ENCODE data around the gene KIAA0513.
"Not testable (repeated sequence)": the region's sequence is repeated elsewhere in the genome, so short reads cannot be mapped to it uniquely, and the experiment has no call there.

KIAA0513 gene

GRCh38 chr16:85123441-85123840 lies 95.8 kb downstream of the KIAA0513 start:
- DNase-seq = not testable (repeated sequence)

- no peak for DNase-seq
Measured at GRCh38 chr16:85123891-85124635, 96.5 kb downstream of the KIAA0513 start.

- DNase-seq = no peak
Measured at GRCh38 chr16:85124636-85125346, 97.2 kb downstream of the KIAA0513 start.

- DNase-seq = no peak
Measured at GRCh38 chr16:85125570-85126393, 98.2 kb downstream of the KIAA0513 start.

- no peak for DNase-seq
Measured at GRCh38 chr16:85126394-85126704, 98.8 kb downstream of the KIAA0513 start.

GRCh38 chr16:85126705-85127378 lies 99.2 kb downstream of the KIAA0513 start:
- no peak for DNase-seq

GRCh38 chr16:85127379-85127723 lies 99.8 kb downstream of the KIAA0513 start:
- DNase-seq = no peak

- no peak for DNase-seq
Measured at GRCh38 chr16:85128079-85128837, 100.7 kb downstream of the KIAA0513 start.

- DNase-seq = no peak
Measured at GRCh38 chr16:85129876-85130704, 102.5 kb downstream of the KIAA0513 start.

GRCh38 chr16:85130705-85131028 lies 103.1 kb downstream of the KIAA0513 start:
- DNase-seq = no peak

GRCh38 chr16:85132456-85133289 lies 105.1 kb downstream of the KIAA0513 start:
- DNase-seq = no peak

- DNase-seq = no peak
Measured at GRCh38 chr16:85133290-85133599, 105.7 kb downstream of the KIAA0513 start.

GRCh38 chr16:85134076-85134788 lies 106.6 kb downstream of the KIAA0513 start:
- DNase-seq = no peak

GRCh38 chr16:85134789-85135142 lies 107.2 kb downstream of the KIAA0513 start:
- no peak for DNase-seq

- peak; percentile 6 for DNase-seq
Measured at GRCh38 chr16:85136213-85136701, 108.7 kb downstream of the KIAA0513 start.

- DNase-seq = peak; percentile 1
Measured at GRCh38 chr16:85136702-85137322, 109.2 kb downstream of the KIAA0513 start.

- no peak for DNase-seq
Measured at GRCh38 chr16:85137323-85138072, 109.9 kb downstream of the KIAA0513 start.

GRCh38 chr16:85138073-85138824 lies 110.7 kb downstream of the KIAA0513 start:
- DNase-seq = no peak
